Vagina (tissue), 2 donors: Measurements from ENCODE around the gene PRRT1.

ENCODE experiments used
- CTCF ChIP-seq, 3 experiments: fragments of 450-650 bp in 2 of 3; fragments of 200-600 bp in 1 of 3; sonication (generic) in 1 of 3; IDR thresholded peaks; one replicate each; pipeline ENCODE4 v1.5.1; 2017 to 2019; ENCODE audit warnings: antibody characterized with exemption in 3 of 3, mild to moderate bottlenecking in 2 of 3, moderate library complexity in 2 of 3
- POLR2A ChIP-seq, 2 donors: fragments of 450-650 bp; IDR thresholded peaks; one replicate each; pipeline ENCODE4 v1.6.1; 2017; ENCODE audit warnings: antibody characterized with exemption in 2 of 2, mild to moderate bottlenecking in 2 of 2, moderate library complexity in 2 of 2
- POLR2AphosphoS5 ChIP-seq, 2 donors: sonication (generic); formaldehyde crosslinking; IDR thresholded peaks; one replicate each; pipeline ENCODE4 v1.9.0; 2017; ENCODE audit warnings: antibody characterized with exemption in 2 of 2, mild to moderate bottlenecking in 2 of 2, low read depth in 1 of 2; ENCODE audit not compliant: insufficient read depth in 1 of 2

- TF ChIP-seq CTCF (IDR thresholded peaks at IDR 0.05) (no peak), POLR2AphosphoS5 (IDR thresholded peaks at IDR 0.05; ENCODE audit: insufficient read depth in 1 of 2, low read depth in 1 of 2) (no peak), POLR2A (IDR thresholded peaks at IDR 0.05) (no peak)
Measured at GRCh38 chr6:32166411-32167061, 14.8 kb upstream of the PRRT1 start.
